HL-60/S4 treated with retinoic acid at 250 ng/mL for 4 days and 3 days (cell line): Measurements from ENCODE around the gene MEIOB.
"Not testable (repeated sequence)": the region's sequence is repeated elsewhere in the genome, so short reads cannot be mapped to it uniquely, and the experiment has no call there.

Source experiments
- in situ Hi-C: fragments of 300-500 bp; cut with MboI; formaldehyde crosslinking; loops from 2 replicates; pipeline ENCODE4 v1.7.0; 2022; ENCODE audit warnings: low sequenced_read_pairs

Gene MEIOB

DNA sequence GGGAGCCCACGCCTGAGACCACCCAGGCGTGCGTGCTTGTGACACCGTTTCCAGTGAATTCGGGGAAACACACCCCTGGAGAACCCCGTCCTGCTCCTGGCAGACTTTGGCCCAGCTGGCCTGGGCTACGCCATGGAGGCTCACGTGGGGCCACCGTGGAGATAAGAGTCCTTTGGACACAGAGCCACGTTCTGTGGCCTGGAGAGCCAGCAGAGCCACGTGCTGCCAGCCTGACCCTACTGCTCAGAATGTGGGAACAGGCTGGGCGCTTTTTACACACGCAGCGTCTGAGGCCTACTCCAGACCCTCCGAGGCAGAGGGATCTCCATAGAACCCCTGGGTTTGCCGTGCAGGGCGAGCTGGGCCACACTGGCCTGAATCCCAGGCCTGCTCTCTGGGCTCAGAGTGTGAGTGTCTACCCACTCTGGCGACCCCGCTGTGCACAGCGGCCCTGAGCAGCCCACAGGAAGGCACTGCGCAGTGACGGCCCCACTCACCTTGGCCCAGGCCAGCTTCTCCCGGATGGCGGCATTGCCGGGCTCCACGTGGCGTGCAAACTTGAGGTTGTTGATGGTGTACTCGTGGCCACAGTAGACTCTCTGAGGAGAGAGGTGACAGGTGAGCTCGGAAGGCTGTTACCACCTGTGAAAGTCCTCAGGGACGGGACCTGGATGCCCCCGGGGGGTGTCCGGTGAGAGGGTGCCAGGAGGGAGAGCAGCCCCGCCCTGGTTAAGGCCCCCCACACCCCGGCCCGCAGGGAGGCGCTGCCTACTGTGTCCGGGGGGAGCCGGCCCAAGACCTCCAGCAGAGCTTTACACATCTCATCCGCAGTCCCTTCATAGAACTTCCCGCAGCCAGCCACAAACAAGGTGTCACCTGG, 55.3 kb downstream of the MEIOB start:
- in situ Hi-C loops, result no loop called here

DNA sequence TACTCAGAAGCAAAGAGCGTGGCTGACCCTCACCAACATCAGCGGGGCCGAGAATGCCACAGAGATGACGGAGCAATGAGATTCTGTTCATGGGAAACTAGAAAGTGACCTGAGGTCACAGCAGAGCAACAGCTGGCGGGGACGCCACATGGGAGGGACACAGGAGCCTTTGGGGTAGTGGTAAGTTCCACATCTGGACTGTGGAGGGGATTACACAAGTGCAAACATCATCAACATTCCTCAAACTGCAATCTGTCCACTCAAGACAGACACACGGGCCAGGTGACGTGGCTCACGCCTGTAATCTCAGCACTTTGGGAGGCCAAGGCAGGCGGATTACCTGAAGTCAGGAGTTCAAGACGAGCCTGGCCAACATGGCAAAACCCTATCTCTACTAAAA, 56.5 kb downstream of the MEIOB start:
- in situ Hi-C loops, result no loop called here

DNA sequence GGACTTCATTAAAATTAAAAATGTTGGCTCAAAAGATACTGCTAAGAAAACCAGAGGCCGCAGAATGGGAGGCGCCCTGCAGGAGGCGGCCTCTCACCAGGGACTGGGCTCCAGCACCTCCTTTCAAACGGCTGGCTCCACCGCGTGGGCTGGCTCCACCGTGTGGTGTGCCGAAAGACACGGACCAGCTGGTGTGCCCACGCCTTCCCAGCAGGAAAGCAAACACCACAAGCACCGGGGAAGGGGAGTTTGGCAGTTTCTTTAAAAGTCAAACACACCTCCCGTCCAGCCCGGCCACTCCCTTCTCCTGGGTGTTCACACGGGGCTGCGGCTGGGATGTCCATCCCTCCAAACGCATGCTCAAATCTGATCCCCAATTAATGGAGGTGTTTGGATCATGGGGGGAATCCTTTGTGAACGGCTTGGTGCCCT, 59.2 kb downstream of the MEIOB start:
- in situ Hi-C loops, result no loop called here

DNA sequence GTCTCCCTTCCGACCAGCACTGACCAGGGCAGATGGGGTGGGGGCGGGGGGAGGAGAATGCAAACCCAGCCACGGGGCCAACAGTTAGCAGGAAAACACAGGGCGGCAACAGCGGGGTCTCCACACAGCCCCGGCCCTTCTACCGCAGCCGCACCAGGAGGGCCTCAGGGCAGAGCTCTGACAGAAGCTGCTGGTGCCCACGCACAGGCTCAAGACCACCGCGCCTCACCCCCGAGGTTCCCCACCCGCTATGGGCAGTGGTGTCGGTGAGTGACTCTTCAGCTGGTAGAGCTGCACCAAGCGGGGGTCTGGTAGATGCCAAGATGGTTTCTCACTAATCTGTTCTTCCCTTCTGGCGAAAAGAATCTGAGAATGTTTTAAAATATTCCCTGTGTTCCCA, 61.4 kb downstream of the MEIOB start:
- in situ Hi-C loops, result no loop called here

DNA sequence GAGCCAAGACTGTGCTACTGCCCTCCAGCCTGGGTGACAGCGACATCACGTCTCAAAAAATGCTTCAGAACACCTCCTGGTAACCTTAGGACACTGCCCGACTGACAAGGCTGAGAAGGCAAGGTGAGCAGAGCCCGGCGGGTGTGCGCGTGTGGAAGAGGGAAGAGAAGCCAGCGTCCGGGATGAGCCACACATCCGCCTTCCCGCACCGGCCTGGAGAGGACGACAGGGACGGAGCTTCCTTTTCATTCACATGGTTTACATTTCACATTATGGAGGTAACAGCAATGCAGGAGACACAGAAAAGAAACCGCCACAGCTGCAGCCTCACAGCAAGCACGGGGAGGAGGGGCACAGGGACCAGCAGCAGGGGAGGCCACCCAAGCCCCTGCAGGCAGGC, 61.9 kb downstream of the MEIOB start:
- in situ Hi-C loops, result no loop called here

DNA sequence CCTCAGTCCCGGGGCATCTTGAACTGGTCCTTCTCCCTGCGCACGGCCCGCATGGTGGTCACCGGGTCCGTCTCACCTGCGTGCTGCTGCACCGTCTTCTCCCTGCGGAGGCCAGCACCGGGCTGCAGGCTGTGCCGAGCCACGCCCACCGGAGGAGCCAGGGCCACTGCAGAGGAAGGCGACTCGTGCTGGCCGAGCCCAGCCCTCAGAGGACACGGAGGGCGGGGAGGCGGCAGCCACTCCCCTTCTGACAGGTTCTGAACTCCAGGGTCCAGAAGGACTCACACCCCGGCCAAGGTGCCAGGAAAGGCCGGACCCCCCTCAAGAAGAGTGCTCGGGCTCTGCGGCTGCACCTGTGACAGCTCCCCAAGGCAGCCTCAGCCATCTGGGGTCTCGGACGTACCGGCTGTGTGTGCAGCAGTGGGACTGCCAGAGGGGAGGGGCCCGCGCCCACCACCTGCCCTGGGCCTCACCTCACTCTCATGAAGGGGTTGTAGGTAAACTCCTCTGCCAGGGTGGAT, 62.6 kb downstream of the MEIOB start:
- in situ Hi-C loops, result no loop called here

DNA sequence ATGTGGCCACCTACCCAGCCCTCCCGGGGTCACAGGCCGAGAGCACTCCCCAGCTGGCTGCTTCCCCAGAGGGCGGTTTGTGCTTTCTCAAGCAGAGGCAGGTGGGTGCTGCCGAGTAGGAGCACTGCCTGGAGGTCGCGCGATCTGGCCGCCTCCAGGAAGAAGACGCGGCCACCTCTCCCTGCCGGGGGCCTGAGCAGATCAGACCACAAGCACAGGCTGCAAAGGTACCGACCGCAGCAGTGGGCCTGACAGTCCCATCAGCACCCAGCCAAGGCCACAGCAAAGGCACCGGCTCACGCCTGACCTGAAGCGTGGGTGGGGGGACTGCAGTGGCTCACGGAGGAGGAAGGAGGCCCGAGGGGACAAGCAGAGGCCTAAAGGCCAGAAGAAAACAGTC, 63.3 kb downstream of the MEIOB start:
- in situ Hi-C loops, result no loop called here

DNA sequence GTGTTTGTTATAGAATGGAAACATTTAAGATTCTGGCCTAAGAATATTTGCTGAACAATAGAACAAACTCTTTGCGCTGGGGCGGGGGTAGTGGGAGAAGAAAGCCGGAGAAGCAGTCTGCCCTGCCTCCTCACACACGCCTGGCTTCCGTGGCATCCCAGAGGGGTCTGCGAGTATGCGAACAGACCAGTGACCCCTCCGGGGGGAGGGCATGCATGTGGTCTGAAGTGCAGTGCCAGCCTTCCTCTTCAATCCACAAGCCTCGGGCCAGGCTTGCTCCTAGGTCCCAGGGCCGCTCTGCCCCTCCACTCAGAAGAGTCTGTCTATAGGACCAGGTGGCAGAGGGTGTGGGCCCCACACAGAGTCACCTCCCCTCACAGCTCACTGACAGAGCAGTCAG, 64.3 kb downstream of the MEIOB start:
- in situ Hi-C loops, result no loop called here

DNA sequence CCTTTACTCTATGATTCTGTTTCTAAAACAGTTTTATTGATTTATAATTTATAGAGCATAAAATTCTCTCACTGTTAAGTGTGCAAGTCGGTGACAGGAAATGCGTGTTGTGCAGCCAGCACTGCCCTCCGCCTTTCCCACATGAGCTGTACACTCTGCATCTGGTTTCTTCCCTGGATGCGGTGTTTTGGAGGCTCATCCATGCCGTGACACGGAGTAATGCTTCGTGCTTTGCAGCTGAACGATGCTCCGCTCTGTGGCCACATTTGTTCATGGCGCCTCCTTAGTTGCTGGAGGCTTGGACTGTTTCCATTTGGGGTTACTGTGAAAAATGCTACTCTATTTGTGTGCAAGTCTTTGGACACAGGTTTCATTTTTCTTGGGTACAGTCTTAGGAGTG, 71.3 kb downstream of the MEIOB start:
- in situ Hi-C loops, result no loop called here

DNA sequence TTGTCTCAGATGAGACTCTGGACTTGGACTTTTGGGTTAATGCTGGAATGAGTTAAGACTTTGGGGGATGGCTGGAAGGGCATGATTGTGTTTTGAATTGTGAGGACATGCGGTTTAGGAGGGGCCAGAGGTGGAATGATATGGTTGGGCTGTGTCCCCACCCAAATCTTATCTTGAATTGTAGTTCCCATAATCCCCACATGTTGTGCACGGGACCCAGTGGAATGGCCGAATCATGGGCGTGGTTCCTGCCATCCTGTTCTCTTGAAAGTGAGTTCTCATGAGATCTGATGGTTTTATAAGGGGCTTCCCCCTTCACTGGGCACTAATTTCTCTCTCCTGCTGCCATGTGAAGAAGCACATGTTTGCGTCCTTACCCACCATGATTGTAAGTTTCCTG, 72.7 kb downstream of the MEIOB start:
- in situ Hi-C loops, result not testable (repeated sequence)

DNA sequence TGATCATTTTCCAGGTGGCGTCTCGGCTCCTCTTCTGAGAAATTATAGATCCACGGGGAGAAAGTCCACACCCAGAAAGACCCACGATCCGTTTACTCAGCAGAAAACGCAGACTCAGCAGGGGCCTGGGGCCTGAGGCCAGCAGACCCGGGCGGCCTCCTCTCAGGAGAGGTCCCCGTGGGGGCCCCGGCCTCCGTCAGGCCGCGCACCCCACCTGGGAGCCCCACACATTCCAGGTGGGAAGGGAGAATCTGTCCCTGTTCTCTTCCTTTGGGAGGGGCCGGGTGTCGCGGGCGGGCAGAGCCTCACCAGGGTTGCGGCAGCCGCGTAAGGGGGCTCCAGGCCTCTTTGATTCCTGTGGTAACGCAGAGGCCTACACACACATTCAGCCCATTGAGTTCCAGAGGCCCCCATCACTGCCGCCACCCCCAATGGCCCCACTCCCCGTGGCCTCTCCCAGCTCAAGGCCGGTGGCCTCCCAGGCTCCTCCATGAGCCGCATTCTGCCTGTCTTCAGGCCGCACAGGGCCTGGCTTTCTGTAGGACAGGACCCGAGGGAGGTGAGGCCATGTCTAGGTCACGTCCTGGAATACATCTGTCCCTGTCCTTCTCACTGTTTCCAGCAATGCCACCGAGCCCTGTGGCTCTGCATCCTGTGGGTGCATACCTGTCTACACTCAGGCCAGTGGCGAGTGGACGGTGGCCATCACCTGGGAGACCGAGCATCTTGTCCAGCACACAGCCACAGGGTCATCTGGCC, 76.9 kb downstream of the MEIOB start:
- in situ Hi-C loops, result no loop called here

DNA sequence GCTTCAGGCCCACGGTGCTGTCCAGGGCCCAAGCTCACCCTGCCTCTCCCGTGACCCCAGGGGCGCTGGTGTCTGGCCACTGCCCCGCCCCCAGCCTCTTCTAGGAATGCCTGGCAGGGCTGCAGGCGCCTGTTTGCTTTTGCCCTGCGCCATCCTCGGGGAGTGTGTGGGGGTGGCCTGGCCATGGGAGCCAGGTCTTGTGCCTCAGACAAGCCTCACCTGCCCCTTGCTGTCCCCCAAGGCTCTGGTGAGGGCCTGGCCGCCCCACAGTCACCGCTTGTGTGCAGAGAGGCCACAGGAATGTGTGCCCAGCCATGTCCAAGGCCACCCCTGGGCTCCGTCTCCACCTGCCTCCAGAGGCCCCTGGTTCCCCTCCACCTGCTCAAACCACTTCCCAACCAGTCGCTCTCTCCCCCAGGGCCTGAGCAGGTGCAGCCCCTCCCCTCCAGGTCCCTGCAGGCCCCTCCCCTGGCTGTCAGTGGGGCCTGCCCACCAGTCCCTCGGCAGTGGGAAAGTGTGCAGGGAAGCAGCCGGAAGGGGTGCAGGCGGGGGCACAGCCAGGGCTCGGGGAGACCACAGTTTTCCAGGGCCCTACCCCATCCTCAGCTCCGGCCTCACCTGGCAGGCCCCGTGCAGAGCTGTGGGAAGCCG, 77.6 kb downstream of the MEIOB start:
- in situ Hi-C loops, result no loop called here

DNA sequence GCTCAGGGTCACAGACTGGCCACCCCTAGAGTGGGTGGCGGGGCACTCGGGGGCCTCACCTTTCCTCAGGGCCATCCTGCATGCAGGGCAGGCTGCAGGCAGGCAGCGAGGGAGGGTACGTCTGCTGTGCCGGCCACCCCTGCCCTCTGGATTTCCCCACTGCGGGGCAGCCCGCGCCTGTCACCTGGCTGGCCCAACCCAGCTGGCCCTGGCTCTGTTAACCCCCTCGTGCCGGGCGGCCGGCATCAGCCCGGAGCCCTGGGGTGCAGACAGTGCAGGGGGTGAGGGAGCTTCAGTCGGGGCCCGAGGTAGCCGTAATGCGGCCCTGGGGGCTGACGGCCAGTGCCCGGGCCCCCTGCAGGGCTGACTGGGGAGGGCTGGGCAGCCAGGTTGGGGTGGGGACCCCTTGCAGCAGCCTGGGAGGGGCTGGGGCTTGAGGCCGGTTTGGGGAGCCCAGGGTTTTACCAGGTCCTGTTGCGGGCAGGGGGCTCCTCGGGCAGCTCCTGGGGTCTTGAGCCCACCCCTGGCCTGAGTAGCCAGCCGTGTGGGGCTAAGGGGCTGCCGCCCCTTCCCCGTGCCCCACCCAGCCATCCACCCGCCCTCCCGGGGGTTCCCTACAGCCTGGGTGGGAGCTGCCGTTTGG, 78.3 kb downstream of the MEIOB start, which contains the start of gene IGFALS:
Gene IGFALS, minus strand, starts transcription at position 128 of the 643 bp plus-strand sequence. Its CDS starts 53 bp downstream, at position 75.
- in situ Hi-C loops, result no loop called here

DNA sequence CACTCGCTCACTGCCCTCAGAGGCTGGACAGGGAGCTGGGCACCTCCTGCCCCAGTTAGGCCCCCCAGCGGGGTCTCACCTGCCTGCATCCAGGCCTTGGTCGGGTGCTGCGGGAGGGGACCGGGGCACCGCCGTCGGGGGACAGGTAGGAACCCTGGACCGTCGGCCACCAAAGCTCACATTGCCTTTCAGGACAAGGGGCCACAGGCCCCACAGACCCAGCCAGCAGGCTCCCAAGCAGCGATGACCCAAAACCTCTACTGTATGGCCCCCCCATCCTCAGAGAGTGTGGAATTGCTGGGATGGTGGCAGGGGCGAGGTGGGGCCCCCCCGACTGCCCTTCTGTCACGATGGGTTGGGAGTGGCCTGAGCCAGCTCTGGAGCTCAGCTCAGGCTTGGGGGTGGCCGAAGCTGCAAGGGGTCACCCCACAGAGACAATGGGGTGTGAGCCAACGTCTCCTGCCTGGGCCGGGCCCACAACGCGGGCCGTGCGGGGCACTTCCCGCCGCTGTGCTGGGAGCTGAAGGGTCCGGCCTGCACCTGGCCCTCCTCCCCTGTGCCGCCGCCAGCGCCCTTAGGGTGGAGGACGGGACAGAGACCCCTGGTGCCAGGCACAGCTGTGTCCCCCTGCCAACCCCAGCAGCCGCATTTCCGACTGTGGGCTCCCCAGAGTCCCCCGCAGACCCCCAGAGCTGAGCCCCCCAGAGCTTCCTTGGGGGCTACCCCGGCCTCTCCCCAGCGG, 79.0 kb downstream of the MEIOB start:
- in situ Hi-C loops, result no loop called here

DNA sequence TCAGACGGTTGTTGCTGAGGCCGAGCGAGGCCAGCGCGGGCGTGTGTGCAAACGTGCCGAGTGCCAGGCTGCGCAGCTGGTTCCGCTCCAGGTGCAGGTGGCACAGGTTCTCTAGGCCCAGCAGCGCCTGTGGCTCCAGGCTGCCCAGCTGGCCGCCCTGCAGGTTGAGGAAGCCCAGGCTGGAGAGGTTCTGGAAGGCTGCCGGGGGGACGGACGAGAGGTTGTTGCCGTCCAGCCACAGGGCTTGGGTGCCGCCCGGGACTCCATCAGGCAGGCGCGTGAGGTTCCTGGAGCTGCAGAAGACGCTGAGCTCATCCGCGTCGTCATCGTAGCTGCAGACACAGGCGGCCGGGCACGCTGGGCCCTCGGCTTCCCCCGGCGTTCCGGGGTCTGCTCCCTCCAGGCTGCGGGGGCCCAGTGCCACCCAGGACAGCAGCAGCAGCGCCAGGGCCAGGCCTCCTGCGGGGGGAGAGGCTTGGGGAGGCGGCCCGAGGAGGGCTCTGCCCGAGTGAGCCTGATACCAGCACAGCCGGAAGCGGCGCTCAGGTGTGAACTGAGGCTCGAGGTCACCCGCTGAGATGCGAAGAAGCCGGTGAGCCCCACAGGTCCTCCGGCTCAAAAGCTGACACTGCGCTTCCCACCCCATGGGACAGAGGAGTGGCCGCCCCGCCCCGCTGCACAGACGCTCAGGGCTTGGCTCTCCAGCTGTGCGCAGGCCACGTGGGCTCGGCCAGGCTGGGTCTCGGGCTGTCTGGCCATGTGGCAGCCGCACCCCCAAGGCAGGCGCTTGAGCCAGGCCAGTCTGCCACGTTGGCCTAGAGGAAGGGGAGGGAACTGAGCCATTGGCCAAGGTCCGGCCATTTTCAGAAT, 79.8 kb downstream of the MEIOB start:
- in situ Hi-C loops, result no loop called here

DNA sequence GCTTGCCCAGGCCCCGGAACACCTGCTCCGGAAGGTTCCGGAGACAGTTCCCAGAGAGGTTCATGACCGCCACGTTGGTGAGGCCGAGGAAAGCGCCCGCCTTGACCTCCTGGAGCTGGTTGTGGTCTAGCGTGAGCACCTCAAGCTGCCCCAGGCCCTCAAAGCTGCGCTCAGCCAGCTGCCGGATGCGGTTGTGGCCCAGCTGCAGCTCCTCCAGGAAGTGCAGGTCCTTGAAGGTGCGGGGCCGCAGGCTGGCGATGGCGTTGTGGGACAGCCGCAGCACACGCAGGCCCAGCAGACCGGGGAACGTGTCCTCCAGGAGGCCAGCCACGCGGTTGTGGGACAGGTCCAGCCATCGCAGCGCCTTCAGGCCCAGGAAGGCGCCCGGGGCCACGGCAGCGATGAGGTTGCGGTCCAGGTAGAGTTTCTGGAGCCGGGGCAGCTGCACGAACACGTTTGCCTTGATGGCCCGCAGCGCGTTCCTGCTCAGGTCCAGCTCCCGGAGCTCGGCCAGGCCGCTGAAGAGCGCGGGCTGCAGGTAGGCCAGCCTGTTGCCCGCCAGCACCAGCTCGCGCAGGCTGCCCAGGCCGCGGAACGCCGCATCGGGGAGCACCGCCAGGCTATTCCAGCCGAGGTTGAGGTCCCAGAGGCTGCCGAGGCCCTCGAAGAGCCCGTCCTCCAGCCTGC, 80.6 kb downstream of the MEIOB start:
- in situ Hi-C loops, result no loop called here

DNA sequence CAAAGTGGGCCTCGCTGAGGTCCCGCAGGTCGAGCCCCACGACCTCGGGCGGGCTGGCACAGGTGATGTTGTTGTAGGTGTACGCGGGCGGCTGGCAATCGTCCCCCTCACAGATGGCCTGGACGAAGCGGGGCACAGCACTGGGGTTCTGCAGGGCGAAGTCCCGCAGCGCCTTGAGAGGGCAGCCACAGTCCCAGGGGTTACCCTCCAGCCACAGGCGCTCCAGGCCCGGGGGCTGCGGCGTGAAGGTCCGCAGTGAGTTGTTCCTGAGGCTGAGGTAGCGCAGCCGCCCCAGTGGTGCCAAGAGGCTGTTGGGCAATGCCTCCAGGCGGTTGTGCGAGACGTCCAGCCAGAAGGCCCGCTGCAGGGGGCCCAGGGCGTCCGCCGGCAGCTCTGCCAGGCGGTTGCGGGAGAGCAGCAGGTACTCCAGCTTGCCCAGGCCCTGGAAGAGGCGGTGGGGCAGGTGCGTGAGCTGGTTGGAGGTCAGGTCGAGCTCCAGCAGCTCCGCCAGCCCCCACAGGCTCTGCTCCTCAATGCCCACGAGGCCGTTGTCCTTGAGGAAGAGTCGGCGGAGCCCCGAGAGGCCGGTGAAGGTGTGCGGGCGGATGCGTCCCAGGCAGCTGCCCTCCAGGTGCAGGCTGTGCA, 81.2 kb downstream of the MEIOB start:
- in situ Hi-C loops, result no loop called here

DNA sequence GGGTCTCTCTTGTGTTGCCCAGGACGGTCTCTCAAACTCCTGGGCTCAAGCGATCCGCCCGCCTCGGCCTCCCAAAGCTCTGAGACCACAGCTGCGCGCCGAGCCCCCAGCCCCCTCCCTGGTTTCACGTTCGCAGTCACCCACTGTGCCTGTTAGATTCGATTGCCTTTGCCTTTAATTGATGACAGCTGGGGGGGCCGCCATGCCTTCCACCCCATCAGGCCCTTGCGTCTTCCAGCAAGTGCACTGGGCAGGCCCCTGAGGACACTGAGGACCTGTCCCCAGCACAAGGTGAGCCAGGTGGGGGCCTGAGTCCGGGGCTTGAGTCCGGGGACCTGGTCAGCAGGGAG, 81.7 kb downstream of the MEIOB start:
- in situ Hi-C loops, result no loop called here
